Adrenal gland (tissue), 5 donors: ENCODE results near the gene S100G.

Experiments used
- POLR2A ChIP-seq, 2 donors: fragments of 450-650 bp; IDR thresholded peaks; one replicate each; pipeline ENCODE4 v1.6.1; 2017; ENCODE audit warnings: antibody characterized with exemption in 2 of 2, mild to moderate bottlenecking in 2 of 2, moderate library complexity in 1 of 2
- TF ChIP-seq, protein P1 (sequence below), 6 experiments: fragments of 450-650 bp in 4 of 6; fragments of 200-600 bp in 2 of 6; sonication (generic) in 1 of 6; IDR thresholded peaks; 1 replicate in 5 of 6; 2 replicates in 1 of 6; pipeline versions ENCODE4 v1.5.1 to v1.8.0; 2016 to 2021; ENCODE audit warnings: antibody characterized with exemption in 6 of 6, mild to moderate bottlenecking in 2 of 6, moderate library complexity in 1 of 6
- donor health status: DM: no; HTN: no; CAD: no.

DNA sequence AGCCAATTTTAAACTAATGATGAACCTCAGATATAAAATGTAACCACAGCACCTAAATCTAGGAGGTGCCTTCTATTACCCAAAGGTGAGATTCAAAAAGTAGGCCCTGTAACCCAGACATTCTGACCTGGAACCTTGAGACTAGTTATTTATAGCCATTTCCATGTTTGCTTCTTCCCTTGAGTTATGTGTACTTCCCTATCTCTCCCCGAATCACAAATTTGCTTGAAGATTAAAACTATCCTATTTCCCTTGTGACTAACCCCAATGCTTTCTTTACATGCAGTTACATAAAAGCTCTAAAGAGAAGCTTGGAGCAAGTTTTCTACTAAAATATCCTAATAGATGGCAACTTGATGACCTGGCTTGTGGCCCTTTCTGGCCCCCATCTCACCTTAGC, 32.6 kb upstream of the S100G start:
- TF ChIP-seq, protein P1, sequence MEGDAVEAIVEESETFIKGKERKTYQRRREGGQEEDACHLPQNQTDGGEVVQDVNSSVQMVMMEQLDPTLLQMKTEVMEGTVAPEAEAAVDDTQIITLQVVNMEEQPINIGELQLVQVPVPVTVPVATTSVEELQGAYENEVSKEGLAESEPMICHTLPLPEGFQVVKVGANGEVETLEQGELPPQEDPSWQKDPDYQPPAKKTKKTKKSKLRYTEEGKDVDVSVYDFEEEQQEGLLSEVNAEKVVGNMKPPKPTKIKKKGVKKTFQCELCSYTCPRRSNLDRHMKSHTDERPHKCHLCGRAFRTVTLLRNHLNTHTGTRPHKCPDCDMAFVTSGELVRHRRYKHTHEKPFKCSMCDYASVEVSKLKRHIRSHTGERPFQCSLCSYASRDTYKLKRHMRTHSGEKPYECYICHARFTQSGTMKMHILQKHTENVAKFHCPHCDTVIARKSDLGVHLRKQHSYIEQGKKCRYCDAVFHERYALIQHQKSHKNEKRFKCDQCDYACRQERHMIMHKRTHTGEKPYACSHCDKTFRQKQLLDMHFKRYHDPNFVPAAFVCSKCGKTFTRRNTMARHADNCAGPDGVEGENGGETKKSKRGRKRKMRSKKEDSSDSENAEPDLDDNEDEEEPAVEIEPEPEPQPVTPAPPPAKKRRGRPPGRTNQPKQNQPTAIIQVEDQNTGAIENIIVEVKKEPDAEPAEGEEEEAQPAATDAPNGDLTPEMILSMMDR (IDR thresholded peaks at IDR 0.05) = no peak
- no peak for TF ChIP-seq POLR2A (IDR thresholded peaks at IDR 0.05)
